ENCODE results near the gene ANKHD1.
"Not testable (repeated sequence)": the region's sequence is repeated elsewhere in the genome, so short reads cannot be mapped to it uniquely, and the experiment has no call there.

ANKHD1 gene

DNA sequence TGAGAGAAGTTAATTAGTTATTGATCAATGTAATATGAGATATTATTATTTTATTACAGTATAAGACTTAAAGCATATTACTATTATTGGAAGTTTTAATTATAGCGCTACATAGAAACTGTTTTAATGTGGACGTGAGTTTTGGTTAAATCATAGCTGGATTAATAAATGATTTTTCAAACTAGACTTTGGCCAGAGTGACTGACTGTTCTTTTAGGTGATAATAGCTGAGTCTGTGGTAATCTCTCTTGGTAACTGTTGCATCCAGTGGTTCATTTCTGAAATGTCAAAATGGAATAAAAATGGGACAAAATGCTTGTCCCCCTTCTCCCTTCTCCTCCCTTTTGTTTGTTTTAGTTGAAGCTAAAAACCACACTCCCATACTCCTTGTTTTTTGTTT is 28.1 kb downstream of the ANKHD1 start:
- no peak for DNase-seq

DNA sequence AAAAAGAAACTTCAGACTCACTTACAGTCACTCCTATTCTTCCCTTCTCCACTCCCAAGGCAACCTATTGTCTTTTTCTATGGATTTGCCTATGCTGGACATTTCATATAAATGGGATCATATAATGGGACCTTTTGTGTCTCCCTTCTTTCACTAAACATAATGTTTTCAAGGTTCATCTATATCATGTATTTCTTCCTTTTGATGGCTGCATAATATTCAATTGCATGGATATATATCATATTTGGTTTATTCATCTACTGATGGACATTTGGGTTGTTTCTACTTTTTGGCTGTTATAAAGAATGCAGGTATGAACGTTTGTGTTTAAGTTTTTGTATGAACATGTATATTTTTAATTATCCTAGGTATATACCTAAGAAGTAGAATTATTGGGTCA is 30.6 kb downstream of the ANKHD1 start:
- no peak for DNase-seq

DNA sequence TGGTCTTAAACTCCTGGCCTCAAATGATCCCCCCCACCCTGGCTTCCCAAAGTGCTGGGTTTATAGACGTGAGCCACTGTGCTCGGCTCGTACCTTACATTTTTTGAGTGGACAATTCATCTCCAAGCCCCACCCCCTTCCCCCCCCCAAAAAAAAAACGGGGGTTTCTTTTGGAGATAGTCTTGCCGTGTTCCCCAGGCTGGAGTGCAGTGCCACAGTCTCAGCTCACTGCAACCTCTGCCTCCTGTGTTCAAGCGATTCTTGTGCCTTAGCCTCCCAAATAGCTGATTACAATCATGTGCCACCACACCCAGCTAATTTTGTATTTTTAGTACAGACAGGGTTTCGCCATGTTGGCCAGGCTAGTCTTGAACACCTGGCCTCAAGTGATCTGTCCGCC is 31.3 kb downstream of the ANKHD1 start:
- no peak for DNase-seq

DNA sequence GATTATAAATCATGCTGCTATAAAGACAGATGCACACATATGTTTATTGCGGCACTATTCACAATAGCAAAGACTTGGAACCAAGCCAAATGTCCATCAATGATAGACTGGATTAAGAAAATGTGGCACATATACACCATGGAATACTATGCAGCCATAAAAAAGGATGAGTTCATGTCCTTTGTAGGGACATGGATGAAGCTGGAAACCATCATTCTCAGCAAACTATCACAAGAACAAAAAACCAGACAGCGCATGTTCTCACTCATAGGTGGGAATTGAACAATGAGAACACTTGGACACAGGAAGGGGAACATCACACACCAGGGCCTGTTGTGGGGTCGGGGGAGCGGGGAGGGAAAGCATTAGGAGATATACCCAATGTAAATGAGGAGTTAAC is 55.7 kb downstream of the ANKHD1 start:
- not testable (repeated sequence) for DNase-seq

DNA sequence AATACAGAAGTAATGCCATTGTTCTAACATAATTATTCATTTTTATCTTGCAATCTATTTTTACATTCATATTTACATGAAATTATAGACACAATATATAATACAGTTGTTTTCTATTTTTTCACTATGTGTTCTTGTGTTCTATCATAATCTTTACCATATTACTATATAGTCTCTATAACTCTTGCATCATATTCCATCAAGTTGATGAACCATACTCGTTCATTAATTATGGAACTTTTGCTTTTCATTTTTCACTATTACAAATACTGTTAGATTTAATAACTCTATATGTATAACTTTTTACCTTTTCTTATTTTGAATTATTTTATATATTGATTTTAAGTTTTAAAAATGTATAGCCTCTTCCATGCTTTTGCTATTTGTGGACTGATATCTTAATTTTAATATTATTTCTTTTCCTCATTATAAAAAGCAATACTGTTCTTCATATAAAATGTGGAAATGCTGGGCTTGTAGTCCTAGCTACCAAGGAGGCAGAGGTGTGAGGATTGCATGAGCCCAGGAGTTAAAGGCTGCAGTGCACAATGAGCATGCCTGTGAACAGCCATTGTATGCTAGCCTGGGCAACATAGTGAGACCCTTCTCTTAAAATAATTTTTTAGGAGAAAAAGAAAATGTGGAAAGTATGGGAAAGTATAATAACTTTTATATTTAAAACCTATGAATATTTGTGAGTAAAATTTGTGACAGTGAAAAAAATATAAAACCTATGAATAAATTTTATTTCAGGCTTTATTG is 65.5 kb downstream of the ANKHD1 start:
- no peak for DNase-seq

DNA sequence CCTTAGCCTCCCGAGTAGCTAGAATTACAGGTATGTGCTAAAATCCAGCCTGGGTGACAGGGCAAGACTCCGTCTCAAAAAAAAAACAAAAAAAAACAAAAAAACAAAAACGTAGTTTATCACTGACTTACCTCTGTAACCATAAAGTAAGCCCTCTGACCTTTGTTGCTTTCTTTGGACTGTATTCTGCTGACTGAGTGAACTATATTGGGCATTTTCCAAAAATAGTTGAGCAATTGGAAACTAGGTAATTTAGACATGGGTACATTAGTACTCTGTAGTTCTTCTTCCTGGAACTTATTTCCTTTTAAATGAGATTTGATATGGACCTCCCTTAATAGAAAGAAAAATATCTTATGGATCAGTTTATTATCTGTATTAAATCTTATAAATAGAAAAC is 66.6 kb downstream of the ANKHD1 start:
- no peak for DNase-seq

DNA sequence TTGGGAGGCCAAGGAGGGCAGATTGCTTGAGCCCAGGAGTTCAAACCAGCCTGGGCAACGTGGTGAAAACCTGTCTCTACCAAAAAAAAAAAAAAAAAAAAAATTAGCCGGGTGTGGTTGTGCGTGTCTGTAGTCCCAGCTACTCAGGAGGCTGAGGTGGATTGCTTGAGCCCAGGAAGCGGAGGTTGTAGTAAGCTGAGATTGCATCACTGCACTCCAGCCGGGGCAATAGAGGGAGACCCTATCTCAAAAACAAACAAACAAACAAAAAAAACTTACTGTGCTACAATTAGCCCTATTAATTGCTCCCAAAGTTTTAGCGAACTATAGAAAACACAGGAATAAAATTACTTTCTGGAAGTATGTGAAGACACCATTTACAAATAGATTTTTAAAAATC is 67.6 kb downstream of the ANKHD1 start:
- no peak for DNase-seq

DNA sequence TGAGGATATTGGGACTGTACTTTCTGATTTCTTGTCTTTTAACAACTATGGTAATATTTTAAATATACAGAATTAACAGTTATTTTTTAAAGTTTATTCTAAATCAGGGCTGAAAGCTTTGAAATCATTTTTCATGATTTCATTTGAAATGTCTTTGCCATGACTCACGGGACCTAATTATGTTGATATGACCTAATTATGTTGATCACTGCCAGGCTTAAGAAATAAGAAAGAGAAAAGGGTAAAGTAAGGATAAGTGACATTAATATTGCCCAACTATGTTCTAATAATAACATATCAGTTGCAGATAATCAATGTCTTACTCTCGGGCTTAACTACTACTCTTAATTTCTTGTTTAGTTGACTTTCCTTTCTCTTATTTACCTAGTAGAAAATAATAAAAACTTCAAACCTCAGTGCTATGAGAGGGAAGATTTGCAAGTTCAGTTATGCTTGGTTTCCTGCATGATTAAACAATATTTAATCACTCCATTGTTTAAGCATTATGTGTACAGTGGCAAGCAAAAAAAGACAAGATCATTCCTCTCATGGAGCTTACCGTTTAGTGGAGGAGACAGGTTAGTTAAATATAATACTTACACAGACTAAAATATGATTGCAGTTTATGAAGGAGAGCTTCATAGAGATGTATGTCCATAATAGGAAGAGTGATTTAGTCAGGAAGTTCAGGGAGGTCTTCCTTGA is 78.8 kb downstream of the ANKHD1 start:
- no peak for DNase-seq

DNA sequence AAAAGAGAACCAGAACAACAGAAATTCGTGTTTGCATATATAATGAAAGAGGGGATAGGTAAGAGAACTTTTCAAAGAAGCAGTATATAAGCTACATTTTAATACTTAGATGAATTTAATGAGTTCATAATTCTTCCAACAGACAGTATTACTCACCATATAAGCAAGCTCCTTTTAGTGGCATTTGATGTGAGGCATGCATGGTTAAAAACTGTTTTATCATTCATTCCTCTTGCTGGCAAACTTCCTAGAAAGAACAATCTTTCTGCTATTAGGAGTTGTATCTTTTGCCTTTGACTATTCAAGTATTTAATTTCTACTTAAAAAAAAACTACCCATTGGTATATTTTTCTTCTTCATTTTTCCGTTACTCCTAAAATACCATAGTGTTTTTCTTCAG is 80.1 kb downstream of the ANKHD1 start:
- no peak for DNase-seq

DNA sequence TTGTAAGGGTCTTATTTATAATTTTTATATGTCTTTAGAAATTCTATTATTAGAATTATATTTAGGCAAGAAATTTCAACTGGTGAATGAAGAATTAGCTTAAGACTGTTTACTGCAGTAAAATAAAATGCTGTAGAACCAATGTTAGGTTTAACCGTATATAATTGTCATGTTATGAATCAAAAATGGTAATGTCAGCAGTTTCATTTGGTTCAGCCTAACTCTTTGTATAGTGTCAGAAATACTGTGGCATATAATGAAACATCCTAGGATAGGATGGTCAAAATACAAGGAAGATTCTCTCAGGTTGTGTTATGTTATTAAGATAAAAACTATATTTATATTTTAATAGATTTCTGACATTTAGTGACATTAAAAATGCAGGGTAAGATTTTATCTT is 81.4 kb downstream of the ANKHD1 start:
- DNase-seq, result no peak

DNA sequence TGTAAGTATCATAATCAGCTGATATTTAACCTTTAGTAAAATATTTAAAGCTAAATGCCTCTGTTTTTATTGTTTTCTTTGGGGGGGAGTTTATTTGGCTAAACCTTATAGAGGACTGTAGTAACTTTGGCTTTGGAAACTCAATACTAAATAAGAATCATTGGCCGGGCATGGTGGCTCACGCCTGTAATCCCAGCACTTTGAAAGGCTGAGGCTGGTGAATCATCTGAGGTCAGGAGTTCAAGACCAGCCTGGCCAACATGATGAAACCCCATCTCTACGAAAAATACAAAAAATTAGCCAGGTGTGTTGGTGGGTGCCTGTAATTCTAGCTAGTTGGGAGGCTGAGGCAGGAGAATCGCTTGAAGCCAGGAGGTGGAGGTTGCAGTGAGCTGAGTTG is 86.5 kb downstream of the ANKHD1 start:
- not testable (repeated sequence) for DNase-seq

DNA sequence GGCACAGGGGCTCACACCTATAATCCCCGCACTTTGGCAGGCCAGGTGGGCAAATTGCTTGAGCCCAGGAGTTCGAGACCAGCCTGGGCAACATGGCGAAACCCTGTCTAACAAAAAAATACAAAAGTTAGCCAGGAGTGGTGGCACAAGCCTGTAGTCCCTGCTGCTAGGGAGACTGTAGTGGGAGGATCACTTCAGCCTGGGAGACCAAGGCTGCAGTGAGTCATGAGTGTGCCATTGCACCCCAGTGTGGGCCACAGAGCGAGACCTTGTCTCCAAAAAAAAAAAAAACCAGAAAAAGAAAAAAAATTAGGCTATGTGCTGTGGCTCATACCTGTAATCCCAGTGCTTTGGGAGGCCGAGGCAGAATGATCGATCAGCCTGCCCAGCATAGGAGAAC is 87.3 kb downstream of the ANKHD1 start:
- DNase-seq, result no peak

DNA sequence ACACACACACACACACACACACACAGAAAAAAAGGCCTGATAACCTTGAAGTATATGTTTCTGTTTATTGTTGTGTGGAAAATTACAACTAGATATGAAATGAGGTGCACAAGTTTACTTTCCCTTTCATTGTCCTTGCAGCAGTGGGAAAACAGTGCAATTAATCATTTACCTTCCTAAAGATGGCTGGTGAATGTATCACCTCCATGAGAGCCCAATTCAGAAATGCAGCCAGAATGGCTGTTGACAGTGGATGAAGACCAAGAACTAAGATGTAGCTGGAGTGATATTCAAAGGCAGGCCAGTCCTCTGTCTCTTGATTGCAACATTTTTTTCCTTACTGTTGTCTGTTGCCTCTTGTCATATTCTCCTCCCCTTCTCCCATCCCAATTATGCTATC is 96.3 kb downstream of the ANKHD1 start:
- DNase-seq, result no peak

DNA sequence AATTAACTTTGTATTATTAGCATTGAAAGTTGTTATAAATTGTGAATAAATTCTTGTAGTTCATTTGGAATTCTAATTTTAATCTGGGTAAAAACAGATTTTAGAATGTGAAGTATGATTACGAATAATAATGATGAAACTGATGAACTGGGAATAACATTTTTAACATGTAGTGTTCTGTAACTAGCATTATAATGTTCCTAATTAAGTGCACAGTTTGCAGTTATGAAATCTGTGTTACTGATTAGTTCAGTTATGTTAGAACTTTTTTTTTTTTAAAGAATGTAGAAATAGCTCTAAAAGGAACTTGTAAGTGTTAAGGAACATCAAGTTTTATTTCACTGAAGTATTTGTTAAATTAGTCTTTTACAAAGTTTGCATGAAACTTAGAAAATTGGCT is 97.0 kb downstream of the ANKHD1 start:
- DNase-seq, result no peak

DNA sequence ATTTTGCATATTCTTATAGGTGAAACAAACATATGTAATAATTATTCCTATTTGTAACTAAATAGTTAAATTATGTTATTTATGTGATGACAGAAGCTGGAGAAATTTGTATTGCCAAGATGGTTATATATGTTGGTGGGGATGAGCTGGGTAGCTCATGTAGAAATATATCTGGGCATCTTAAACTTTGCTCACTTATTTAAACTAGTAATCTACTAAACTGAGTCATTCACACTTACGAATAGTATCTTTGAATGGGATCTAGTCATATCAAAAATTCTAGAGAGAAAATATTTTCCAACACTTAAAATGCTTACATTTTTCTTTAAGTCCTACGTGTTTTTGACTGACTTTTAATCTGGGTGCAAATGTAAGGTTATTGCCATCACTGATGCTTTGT is 101.2 kb downstream of the ANKHD1 start:
- DNase-seq, result no peak

DNA sequence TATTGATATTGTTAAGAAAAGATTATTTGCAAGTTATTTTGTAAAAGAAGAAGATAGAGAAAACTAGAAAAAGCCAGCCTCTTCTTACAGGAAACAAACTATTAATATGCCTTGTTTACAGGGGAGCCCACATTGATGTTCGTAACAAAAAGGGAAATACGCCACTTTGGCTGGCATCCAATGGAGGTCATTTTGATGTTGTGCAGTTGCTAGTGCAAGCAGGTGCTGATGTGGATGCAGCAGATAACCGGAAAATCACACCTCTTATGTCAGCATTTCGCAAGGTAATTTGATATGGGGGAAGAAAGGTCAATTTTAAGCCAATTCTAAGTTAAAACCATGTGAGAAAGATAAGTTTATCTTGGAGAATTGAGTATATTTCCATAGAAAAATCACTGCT is 108.3 kb downstream of the ANKHD1 start:
- no peak for DNase-seq

DNA sequence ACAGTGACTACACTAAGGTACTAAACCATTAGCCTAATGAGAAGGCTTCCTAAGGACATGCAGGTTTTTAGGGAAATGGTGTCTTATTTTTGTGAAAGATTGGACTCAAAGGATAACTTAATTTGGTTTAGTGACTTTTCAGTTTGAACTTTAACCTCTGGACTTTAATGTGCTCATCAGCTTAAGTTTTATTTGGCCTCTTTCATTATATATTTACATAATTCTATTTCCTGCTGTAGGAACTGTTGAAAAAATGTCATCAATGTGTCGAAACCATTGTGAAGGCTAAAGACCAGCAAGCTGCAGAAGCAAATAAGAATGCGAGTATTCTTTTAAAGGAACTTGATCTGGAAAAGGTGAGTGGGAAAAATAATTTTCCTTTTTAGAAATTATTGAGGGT is 111.5 kb downstream of the ANKHD1 start:
- no peak for DNase-seq

DNA sequence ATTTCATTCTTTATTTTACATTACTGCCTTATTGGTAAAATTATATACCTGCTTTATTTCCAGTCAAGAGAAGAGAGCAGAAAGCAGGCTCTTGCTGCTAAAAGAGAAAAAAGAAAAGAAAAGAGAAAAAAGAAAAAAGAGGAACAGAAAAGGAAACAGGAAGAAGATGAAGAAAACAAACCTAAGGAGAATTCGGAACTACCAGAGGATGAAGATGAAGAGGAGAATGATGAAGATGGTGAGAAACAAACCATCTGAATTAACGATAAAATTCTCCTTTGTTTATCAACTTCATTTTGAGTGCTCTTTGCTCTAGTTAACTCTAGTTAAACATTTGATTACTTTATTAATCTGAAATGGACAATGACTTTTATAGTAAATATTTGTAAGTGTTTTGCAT is 122.4 kb downstream of the ANKHD1 start:
- no peak for DNase-seq

DNA sequence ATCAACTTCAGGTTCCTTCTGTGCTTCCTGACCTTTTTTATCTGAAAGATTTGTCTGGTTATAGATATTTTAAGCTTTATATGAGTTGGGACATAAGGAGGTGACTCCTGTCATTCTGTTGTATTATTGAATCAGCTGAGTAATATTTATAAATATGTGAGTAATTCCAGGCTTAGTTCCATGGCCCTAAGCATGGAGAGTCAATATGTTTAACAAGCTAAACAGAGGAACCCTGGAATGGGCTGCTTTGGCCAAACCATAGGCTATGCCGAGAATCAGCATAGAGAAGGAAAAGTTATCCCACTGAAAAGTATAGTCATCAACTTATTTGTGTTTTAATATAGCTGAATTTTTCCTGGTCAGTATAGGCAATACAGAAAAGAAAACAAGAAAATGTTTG is 138.6 kb downstream of the ANKHD1 start:
- DNase-seq, result no peak

DNA sequence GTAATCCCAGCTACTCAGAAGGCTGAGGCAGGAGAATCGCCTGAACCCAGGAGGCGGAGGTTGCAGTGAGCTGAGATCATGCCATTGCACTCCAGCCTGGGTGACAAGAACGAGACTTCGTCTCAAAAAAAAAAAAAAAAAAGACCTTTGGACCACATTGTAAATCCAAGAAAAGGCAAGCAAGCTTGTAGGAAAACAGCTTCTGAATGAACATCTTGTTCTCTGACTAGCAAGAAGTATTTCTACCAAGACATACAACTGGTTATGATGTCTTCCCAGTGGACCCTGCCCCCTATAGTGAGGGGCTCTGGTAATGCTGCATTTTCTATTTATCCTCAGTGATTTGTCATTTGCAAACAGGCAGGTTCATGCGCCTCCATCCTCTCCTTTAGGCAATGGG is 141.3 kb downstream of the ANKHD1 start:
- no peak for DNase-seq

DNA sequence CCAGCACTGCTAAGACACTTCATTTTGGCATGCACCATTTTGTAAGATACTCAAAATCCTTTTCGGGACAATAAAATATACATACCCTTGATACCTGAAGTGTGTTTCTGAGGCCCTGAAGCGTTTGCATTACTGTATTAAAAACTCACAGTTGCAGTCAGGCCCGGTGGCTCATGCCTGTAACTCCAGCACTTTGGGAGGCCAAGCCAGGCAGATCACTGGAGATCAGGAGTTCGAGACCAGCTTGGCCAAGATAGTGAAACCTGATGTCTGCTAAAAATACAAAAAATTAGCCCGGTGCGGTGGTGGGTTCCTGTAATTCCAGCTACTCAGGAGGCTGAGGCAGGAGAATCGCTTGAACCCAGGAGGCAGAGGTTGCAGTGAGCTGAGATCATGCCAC is 143.4 kb downstream of the ANKHD1 start:
- no peak for DNase-seq

DNA sequence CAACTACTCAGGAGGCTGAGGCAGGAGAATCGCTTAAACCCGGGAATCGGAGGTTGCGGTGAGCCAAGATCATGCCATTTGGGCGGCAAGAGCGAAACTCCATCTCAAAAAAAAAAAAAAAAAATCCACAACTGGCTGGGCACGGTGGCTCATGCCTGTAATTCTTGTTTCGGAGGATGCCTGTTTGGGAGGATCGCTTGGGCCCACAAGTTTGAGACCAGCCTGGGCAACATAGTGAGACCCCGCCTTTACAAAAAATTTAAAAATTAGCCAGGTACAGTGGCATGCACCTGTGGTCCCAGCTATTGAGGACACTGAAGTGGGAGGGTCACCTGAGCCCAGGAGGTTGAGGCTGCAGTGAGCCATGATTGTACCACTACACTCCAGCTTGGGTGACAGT is 144.0 kb downstream of the ANKHD1 start:
- no peak for DNase-seq

DNA sequence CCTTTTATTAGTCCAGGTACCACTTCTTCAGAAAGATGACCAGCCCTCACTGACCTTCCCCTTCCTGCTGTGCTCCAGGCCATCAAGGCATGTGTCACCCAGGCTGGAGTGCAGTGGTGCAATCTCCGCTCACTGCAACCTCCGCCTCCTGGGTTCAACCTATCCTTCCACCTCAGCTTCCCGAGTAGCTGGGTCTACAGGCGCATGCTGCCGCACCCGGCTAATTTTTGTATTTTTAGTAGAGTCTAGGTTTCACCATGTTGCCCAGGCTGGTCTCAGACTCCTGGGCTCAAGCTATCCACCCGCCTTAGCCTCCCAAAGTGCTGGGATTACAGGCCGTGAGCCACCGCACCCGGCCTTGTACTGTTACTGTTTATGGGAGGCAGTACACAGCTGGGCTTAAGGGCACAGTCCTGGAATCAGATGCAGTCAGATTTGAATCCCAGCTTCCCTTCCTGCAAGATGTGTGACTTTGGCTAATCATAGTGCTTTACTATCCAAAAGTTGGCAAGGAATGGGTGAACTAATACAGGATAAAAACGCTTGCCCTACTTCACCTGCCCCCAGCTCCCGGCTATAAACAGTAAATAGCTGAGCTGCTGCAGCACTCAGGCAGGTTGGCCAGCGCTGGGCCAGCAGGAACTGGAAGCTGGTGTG is 145.3 kb downstream of the ANKHD1 start:
- no peak for DNase-seq

Measured in T1000 (cell line).